Measurements from ENCODE around the gene CLEC4C. TPM values are rescaled to one million over a fixed set of nuclear protein-coding genes. Genes with fewer than 3 reads are reported as not detected.

The CLEC4C gene
- total and polyA plus RNA-seq, 2 donors from 2014 or later, result not detected

DNA sequence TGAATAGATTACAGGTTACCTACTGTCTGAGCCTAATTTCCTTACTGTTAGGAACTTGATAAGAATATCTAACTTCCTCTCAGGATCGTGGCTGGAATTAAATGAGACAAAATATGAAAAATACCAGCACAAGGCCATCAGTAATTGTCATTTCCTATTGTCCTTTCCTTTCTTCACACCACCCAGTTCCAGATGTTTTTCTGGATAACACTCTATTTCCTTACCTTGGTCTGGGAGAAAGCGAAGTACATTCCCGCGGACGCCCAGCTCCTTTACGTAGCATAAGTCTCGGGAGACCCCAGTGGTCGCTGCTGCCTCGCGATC lies 52.0 kb downstream of the CLEC4C start:
- no peak overlapping the region for H3K4me3 ChIP-seq (ENCODE audit: low read length in 3 of 3)
- H3K36me3 ChIP-seq (ENCODE audit: control insufficient read depth in 2 of 3, insufficient read depth in 3 of 3, low read length in 3 of 3), result no peaks in the 10 kb centered on the region
- intact Hi-C loops (cut with DNase I), result no loop called here
- no peak for TF ChIP-seq CTCF (IDR thresholded peaks at IDR 0.05; ENCODE audit: borderline replicate concordance, extremely low read depth, insufficient read depth)
- no peaks in the 10 kb centered on the region for H3K4me1 ChIP-seq (ENCODE audit: control insufficient read depth in 2 of 3, insufficient read depth in 2 of 3, low read depth in 1 of 3, low read length in 3 of 3)
- H3K27me3 ChIP-seq (ENCODE audit: control insufficient read depth, insufficient read depth, low read length), result no peaks in the 10 kb centered on the region
- no peak overlapping the region for H3K9ac ChIP-seq (ENCODE audit: low read length in 3 of 3)
- FAIRE-seq, result no peak
- no peak overlapping the region for H3K27ac ChIP-seq (ENCODE audit: low read depth in 2 of 2, low read length in 2 of 2)
- H3K9me3 ChIP-seq (ENCODE audit: control insufficient read depth in 2 of 3, insufficient read depth in 1 of 3, low read length in 3 of 3), result no peaks in the 10 kb centered on the region
- peak in 1 of 5 donors; percentile 42 for DNase-seq

DNA sequence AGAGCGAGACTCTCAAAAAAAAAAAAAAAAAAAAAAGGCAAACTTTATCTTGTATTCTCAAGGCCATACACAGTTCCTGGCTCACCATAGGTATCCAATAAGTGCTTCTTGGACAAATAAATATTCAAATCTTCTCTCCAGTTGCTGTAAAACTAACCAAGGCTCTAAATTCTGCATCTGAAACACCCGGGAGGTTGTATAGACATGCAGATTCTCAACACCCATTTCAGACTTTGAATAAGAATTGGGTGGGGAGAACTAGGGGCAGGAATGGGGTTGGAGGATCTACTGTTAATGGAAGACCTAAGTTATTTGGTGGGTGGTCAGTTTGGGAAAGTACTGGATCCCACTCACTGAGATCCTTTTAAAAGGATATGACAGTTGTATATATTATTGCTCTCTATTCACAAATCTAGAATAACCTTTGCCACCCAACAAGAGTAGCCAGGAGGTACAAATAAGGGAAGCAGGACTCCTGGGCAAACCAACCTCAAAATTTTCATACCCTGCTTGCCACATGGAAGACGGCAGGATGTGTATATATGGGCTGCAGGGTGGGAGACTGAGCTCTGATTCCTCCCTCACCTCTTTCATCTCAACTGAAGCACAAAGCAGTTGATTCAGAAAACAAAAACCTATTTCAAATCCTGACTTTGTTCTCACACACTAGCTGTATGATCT lies 52.5 kb downstream of the CLEC4C start:
- Histone ChIP-seq H3K9ac (ENCODE audit: low read length in 3 of 3) (no peak overlapping the region), H3K4me1 (ENCODE audit: control insufficient read depth in 2 of 3, insufficient read depth in 2 of 3, low read depth in 1 of 3, low read length in 3 of 3) (no peaks in the 10 kb centered on the region), H3K36me3 (ENCODE audit: control insufficient read depth in 2 of 3, insufficient read depth in 3 of 3, low read length in 3 of 3) (no peaks in the 10 kb centered on the region), H3K27me3 (ENCODE audit: control insufficient read depth, insufficient read depth, low read length) (no peaks in the 10 kb centered on the region), H3K9me3 (ENCODE audit: control insufficient read depth in 2 of 3, insufficient read depth in 1 of 3, low read length in 3 of 3) (no peaks in the 10 kb centered on the region), H3K27ac (ENCODE audit: low read depth in 2 of 2, low read length in 2 of 2) (no peak overlapping the region), H3K4me3 (ENCODE audit: low read length in 3 of 3) (no peak overlapping the region)
- FAIRE-seq, result no peak
- intact Hi-C loops (cut with DNase I), result no loop called here
- no peak for DNase-seq
- TF ChIP-seq CTCF (IDR thresholded peaks at IDR 0.05; ENCODE audit: borderline replicate concordance, extremely low read depth, insufficient read depth), result no peak

DNA sequence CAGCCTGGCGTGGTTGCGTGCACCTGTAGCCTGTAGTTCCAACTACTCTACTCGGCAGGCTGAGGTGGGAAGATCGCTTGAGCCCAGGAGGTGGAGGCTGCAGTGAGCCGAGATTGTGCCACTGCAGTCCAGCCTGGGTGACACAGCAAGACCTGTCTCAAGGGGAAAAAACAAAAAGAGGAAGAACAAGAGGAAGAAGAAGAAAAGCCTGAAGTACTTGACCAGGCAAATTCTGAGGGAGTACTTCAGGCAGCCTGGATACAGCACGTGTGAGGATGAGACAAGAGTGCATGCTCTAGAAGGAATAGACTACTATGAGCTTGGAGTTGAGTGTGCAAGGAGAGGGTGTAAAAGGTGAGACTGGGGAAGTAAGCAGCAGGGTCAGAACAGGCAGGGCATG lies 53.4 kb downstream of the CLEC4C start:
- Histone ChIP-seq H3K4me1 (ENCODE audit: control insufficient read depth in 2 of 3, insufficient read depth in 2 of 3, low read depth in 1 of 3, low read length in 3 of 3) (no peaks in the 10 kb centered on the region), H3K4me3 (ENCODE audit: low read length in 3 of 3) (no peak overlapping the region), H3K27me3 (ENCODE audit: control insufficient read depth, insufficient read depth, low read length) (no peaks in the 10 kb centered on the region), H3K27ac (ENCODE audit: low read depth in 2 of 2, low read length in 2 of 2) (no peak overlapping the region), H3K9me3 (ENCODE audit: control insufficient read depth in 2 of 3, insufficient read depth in 1 of 3, low read length in 3 of 3) (no peaks in the 10 kb centered on the region), H3K36me3 (ENCODE audit: control insufficient read depth in 2 of 3, insufficient read depth in 3 of 3, low read length in 3 of 3) (no peaks in the 10 kb centered on the region), H3K9ac (ENCODE audit: low read length in 3 of 3) (no peak overlapping the region)
- TF ChIP-seq CTCF (IDR thresholded peaks at IDR 0.05; ENCODE audit: borderline replicate concordance, extremely low read depth, insufficient read depth), result no peak
- intact Hi-C loops (cut with DNase I), result no loop called here
- DNase-seq (no peak), FAIRE-seq (no peak)

DNA sequence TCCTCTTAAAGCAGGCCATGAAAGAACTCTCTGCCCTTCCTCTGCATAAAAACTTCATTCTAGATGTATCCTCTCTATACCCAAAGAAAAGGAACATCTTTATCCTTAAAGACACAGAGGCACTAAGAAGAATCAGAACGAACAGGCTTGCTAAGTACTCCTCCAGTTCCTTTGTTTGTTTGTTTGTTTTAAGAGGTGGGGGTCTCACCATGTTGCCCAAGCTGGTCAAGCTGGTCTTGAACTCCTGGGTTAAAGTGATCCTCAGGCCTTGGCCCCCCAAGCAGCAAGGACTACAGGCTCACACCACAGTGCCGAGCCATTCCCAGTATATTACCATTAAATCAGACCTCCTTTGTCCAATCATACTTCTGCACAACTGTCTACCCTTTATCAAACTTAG lies 65.6 kb downstream of the CLEC4C start:
- no peak for TF ChIP-seq CTCF (IDR thresholded peaks at IDR 0.05; ENCODE audit: borderline replicate concordance, extremely low read depth, insufficient read depth)
- Histone ChIP-seq H3K27ac (ENCODE audit: low read depth in 2 of 2, low read length in 2 of 2) (no peak overlapping the region), H3K4me1 (ENCODE audit: control insufficient read depth in 2 of 3, insufficient read depth in 2 of 3, low read depth in 1 of 3, low read length in 3 of 3) (no peaks in the 10 kb centered on the region), H3K9me3 (ENCODE audit: control insufficient read depth in 2 of 3, insufficient read depth in 1 of 3, low read length in 3 of 3) (no peaks in the 10 kb centered on the region), H3K9ac (ENCODE audit: low read length in 3 of 3) (no peak overlapping the region), H3K4me3 (ENCODE audit: low read length in 3 of 3) (no peak overlapping the region), H3K36me3 (ENCODE audit: control insufficient read depth in 2 of 3, insufficient read depth in 3 of 3, low read length in 3 of 3) (no peaks in the 10 kb centered on the region), H3K27me3 (ENCODE audit: control insufficient read depth, insufficient read depth, low read length) (no peaks in the 10 kb centered on the region)
- intact Hi-C loops (cut with DNase I), result no loop called here
- FAIRE-seq (no peak), DNase-seq (no peak)
